GM19351 (cell line): ENCODE results near the gene FRMD1.

ENCODE experiments used
- ATAC-seq: cut with Tn5 transposase; IDR thresholded peaks from one replicate; pipeline ENCODE4 v1.9.1; 2021; ENCODE audit warnings: mild to moderate bottlenecking, moderate library complexity; ENCODE audit not compliant: unreplicated experiment

FRMD1 gene

DNA sequence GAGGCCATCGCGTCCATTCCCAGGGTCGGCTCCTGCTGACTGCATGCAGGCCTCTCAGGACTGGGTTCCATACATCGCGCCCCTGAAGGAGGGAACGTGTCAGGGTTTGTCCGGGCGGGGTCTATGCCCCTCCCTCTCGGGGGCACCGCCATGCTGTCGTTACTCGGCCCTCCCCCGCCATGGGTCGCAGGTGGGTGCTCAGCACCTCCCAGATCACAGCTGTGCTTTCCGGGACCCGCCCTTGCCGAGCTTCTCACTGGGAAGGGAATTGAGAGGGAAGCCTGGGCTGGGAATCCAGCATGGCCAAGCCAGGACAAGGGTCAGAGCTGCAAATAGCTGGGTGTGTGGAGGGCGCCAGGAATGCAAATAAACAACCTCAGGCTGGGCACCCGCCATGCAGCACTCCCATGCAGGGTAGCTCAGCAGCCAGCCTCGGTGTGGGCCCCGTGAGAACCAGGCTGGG is at the start of gene FRMD1:
Gene FRMD1 (minus strand): TSS at position 270 of the 463 bp plus-strand sequence. CDS start 118 bp downstream, at position 152.
- ATAC-seq = no peak

DNA sequence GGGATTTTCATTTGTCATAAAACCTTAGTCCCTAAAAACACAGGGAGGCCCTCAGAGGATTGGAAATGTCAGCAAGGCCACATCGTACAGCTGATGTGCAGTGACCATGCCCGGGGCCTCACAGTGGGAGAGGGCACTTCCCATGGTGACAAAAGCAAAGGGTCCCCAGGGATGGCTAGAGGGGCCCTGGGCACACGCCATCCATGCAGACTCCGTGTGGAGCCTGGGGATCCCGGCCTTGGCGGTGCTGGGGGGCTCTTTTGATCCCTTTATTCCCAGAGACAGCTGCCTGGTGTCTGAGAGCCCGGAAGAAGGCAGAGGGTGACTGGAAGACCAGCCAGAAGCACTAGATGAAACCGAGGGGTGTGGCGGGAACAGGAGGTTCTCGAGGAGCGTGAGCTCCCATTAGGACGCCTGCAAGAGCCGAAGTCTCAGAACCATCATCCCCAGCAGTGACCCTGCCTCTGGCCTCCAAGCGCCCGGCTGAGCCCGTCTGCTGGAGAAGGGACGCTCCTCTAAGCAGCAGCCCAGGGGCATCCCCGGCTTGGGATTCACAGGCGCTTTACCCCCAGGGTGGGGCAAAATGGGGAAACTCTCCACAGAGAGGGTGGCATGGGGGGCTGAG is 49.1 kb upstream of the FRMD1 start:
- ATAC-seq = no peak

GRCh38 chr6:168127384-168127868 is 48.4 kb upstream of the FRMD1 start:
- no peak for ATAC-seq

- ATAC-seq = no peak
Observed at GRCh38 chr6:168126566-168127383, 47.8 kb upstream of the FRMD1 start.

DNA sequence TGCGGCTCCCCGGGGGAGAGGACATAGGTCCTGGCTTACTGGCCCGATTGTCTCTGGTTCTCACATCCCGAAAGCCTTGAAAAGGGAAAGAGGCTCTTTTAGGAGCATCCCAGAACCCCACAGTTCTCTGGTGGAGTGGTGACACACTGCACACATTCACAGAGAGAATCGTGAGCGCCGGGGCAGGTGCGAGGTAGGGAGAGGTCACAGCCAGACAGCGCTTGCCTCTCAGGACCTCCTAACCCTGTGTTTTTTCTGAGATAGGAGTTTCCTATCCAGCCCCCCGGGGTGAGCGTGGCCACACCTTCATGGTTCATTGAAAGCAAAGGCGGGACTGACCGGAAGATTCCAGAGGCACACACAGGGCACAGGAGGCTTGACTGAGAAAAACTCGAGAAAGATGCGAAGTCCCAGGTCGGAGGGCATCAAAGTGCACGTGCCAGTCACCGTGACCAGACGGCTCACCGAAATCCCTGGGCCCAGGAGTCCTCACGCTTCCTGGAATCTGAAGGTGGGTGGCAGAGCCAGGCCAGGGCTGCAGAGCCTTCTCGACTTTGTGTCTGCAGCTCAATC is 46.5 kb upstream of the FRMD1 start:
- no peak for ATAC-seq

GRCh38 chr6:168124921-168125320 is 45.9 kb upstream of the FRMD1 start:
- ATAC-seq = no peak

GRCh38 chr6:168124158-168124557 is 45.1 kb upstream of the FRMD1 start:
- no peak for ATAC-seq

- ATAC-seq = no peak
Observed at GRCh38 chr6:168123165-168123911, 44.3 kb upstream of the FRMD1 start.

GRCh38 chr6:168122521-168122920 is 43.5 kb upstream of the FRMD1 start:
- ATAC-seq = no peak

GRCh38 chr6:168122011-168122410 is 43.0 kb upstream of the FRMD1 start:
- ATAC-seq = no peak

GRCh38 chr6:168121303-168121665 is 42.3 kb upstream of the FRMD1 start:
- ATAC-seq = no peak

DNA sequence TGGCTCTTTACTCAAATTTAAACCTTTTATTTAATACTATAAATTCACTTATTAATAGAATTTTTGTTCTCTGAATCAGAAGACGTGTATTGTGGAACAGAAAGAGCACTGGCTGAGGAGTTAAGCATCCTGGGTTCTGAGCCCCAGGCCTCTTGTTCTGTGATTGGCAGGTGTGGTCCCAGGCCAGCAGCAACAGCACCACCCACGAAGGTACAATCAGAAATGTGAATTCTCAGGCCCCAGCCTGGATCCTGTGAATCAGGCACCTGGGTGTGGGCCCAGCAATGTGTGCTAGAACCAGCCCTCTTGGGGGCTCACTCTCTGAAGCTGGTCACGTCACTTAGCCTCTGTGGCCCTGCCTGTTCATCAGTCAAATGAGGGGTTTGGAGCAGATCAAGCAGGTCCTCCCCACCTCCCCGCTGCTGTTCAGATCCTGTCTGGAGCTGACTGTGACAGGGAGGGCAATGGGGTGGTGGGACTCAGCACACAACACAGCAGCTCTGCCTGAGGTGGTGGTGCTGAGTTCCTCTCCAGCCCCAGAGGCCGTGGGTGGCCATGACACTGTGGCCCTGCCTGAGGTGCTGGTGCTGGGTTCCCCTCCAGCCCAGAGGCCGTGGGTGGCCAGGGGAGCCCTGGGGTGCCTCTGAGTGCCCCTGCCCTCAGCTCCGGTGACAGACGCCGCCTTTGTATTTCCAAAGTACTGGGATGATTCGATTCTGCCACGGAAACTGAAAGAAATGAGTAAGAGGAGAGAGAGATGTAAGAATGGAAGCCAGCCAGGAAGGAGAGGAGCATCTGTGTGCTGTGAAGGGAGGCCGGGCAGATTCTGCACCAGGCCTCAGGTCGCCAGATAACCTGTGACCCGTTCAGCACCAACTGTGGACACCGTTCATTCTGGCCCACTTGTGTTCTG is 41.6 kb upstream of the FRMD1 start:
- no peak for ATAC-seq

- no peak for ATAC-seq
Observed at GRCh38 chr6:168119539-168119938, 40.5 kb upstream of the FRMD1 start.

- no peak for ATAC-seq
Observed at GRCh38 chr6:168118935-168119334, 39.9 kb upstream of the FRMD1 start.

- no peak for ATAC-seq
Observed at GRCh38 chr6:168117942-168118341, 38.9 kb upstream of the FRMD1 start.

- ATAC-seq = no peak
Observed at GRCh38 chr6:168116975-168117899, 38.2 kb upstream of the FRMD1 start.

GRCh38 chr6:168116438-168116974 is 37.5 kb upstream of the FRMD1 start:
- ATAC-seq = no peak

- no peak for ATAC-seq
Observed at GRCh38 chr6:168115748-168116437, 36.9 kb upstream of the FRMD1 start.
